Occipital lobe (tissue), 2 donors: ENCODE measurements around the gene RPLP2. TPM values are rescaled to one million over a fixed set of nuclear protein-coding genes. Genes with fewer than 3 reads are reported as not detected.

Experiments used
- DNase-seq: peaks from one replicate; lab custom pipeline; 2025; lab: John Stamatoyannopoulos, UW
- total RNA-seq: library from RNA; depleted of rRNA; stranded (reverse); fragments of >200 nt; gene quantifications from one replicate; pipeline ENCODE4 v1.2.3, GENCODE V29; 2014

Gene RPLP2
- total RNA-seq, 1 donor from 2014 or later: 227 TPM

DNA sequence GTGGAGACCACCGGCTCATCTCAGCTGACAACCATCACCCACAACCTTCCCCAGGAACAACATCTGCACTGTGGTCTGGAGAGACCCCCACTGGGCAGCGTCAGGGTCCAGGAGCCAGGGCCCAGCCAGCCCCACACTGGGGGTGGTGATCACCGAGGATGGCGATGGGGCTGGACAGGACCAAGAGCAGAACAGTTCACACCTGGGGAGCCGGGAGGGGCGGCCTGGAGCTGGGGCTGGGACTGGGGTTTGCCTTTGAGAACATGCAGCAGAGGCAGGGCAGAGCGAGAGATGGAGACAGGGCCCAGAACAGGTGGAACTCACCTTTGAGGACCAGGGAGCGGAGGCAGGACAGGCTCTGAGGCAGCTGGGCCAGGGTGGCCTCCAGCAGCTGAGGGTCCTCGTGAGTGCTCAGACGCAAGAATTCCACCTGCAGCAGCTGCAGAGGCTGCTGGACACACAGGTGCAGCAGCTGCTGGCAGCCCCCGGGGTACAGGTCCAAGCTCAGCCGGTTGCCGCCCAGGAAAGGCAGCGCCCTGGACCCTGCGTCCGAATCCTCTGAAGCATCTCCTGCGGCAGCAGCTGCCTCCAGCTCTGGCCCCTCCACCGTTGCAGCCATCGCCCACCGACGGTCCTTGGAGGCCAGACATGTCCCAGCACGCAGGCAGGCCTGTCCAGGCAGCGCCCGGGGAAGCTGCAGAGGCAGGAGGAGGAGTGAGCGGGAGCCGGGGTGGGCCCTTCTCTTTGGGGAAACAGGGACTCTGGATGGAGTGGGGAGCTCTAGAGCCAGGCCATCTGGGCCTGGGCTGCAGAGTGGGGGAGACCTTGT, 5.8 kb upstream of the RPLP2 start:
- no peak for DNase-seq

DNA sequence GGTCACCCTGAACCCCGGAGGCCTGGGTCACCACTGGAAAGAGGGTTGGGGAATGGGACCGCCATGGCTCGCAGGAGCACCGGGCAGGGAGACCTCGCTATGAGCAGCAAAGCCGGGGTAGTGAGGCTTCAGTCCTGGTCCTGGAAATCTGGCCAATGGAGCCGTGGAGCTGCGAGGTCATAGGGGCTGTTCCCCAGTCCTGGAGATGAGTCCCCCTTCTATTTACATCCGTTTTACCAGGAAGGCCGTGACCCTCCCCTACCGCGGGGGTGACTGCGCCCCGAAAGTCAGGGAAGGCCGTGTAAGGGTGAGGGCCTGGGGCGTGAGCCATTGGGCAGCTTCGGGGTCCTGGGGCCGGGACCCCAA, 5.2 kb upstream of the RPLP2 start:
- DNase-seq: no peak

DNA sequence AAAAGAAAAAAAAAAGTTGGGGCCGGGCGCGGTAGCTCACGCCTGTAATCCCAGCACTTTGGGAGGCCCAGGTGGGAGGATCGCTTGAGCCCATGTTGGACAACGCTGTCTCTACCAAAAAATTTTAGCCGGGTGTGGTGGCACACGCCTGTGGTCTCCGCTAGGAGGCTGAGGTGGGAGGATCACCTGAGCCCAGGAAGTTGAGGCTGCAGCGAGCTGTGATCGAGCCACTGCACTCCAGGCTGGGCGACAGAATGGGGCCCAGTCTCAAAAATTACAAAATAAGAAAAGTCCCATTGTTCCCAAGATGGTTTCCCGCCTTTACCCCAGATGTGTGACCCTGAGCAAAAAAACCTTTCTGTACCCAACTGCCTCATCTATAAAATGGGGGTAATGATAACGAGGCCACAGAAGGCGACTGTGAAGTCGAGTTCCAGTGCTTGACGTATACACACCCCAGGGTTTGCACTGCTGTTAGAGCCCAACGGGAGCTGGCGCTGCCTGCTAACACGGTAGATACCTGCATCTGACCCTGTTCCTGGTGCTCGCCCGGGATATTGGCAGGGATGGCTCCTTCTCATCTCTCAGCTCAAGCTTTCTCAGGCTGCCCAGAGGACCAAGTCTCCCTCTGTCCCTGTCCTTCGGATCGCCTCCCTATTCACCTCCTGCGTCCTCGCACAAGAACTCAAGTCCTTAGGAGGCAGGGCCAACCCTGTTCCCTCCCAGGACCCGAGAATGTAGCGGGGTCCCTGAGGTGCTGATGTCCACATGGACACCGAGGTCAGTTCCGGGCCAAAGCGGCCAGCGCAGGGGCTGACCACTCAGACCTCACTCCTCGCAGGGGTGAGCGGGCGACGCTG, 1.1 kb upstream of the RPLP2 start:
- DNase-seq: no peak

DNA sequence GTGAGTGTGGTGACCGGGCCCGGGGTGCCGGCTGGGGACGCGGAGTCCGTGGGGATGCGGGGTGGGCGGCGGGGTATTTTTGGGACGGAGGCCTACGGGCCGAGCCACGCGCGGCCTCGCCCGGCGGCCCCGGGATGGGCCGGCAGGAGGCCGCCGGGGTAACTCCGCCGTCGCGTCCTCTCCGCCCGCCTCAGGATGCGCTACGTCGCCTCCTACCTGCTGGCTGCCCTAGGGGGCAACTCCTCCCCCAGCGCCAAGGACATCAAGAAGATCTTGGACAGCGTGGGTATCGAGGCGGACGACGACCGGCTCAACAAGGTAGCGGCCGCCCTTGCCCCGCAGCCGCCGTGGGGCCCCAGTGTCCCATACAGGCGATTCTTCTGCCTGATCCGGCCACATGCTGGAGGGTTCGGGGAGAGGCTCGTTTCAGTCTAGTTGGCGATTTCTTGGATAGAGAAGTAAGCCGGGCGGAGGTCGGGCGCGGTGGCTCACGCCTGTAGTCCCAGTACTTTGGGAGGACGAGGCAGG, 337 bp downstream of the RPLP2 start:
- no peak for DNase-seq

DNA sequence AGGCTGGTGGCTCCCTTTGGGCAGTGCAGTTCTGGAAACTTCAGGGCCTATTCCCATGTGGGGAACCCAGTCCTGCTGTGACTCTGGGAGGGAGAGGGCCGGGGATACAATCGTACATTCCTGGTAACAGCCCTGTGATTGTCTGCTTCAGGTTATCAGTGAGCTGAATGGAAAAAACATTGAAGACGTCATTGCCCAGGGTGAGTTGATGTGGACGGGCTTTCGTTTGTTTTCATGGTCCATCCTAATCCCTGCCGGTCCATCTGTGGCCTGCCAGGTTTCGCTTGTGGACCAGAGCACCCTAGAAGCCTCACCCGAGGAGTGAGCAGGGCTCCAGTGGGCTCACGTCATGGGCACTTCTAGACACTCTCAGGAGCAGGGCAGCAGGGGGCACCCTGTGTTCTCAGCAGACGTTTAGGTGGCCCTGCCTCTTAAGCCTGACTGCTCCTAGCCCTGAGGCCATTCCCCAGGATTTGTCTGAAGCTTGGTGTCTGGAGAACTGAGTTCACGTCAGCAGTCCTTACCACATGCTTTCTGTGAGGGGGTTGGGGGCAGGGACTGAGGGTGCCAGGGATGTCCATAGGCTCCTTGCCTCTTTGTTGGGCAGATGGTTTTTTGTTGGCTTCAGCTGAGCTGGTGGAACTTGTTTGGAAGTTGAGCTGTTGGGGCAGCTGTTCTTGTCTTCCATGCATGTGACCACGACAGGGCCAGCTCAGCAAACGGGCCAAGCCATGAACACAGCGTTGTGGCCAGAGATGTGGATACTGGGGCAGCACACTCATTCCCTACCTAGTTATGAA, 1.9 kb downstream of the RPLP2 start:
- DNase-seq: no peak

DNA sequence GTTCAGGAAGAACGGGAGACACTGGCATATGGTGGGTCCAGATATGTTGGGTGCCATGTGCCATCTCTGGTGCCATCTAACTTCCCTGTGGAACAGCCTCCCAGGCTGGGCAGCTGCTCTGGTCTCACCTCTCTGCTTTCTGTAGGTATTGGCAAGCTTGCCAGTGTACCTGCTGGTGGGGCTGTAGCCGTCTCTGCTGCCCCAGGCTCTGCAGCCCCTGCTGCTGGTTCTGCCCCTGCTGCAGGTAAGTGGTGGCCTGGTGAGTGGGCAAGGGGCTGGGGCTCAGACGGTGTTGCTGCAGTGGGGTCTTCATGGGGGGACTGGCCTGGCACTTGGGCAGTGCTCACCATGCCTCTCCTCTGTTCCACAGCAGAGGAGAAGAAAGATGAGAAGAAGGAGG, 2.6 kb downstream of the RPLP2 start:
- no peak for DNase-seq

DNA sequence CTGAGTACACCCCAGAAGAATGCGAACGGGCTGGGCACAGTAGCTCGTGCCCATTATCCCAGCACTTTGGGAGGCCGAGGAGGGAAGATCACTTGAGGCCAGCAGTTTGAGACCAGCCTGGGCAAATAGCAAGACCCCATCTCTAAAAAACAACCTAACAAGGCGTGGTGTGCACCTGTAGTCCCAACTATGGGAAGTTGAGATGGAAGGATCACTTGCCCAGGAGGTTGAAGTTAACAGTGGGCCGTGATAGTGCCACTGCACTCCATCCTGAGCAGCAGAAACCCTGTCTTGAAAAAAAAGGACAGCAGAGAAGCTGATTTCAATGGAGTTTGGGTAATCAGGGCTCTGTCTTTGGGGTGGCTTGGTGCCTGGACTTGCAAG, 3.3 kb downstream of the RPLP2 start:
- DNase-seq: no peak

DNA sequence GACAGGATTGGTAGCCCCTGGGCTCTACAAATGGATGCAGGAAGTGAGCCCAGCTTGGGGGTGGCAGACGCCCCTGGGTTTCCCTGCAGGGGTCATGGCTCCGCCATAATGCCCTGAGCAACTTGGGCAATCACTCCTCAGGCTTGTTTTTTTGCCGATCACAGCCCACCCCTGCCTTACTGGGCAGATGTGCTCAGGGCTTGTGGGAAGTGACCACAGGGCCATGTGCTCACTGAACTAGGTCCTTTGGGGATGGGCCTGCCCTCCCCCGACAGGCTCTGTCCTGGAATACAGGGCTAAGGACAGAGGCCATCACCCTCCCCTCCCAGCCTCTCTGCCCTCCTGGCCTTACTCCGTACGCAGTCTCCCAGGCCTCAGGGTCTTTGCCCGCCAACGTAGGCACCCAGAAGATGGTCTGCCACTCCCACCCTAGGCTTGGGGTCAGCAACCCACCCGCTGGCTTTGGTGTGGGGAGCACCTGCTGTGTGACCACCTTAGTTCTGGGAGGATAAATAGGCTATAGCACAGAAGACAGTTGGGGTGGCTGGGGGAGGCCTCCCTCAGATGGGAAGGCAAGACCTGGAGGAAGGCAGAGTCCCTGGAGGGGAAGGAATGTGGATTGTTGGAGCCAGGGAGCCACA, 3.8 kb downstream of the RPLP2 start:
- no peak for DNase-seq

DNA sequence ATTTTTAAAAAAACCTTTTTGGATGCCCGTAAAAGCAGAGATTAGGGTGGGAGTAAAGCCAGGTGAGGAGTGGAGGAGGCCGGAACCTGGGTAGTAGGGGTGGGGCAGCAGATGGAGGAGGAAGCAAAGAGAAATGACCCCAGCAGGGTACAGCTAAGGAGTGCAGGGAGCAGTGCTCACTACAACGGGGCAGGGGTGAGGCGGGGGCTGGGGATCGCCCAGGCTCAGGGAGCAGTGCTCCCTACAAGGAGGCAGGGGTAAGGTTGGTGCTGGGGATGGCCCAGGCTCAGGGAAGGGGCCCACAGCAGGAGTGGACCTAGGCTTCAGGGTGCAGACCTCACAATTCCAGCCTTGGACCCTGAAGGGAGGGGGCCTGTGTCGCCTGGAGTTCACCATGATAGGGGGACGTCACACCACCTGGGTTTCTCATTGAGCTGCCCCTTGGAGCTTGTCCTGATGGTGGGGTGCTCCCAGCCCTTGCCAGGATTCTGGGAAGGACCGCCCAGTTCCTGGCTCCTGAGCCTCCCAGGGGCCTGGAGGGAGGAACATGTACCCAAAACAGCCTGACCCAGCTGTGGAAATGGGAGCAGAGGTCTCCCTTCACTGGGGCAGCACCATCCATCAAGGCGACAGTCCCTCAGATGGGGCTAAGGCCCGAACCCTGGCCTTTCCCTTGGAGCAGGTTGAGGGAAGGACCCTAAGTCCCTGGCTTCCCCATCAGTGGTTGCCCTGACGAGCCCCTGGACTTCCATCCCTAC, 6.1 kb downstream of the RPLP2 start:
- no peak for DNase-seq

DNA sequence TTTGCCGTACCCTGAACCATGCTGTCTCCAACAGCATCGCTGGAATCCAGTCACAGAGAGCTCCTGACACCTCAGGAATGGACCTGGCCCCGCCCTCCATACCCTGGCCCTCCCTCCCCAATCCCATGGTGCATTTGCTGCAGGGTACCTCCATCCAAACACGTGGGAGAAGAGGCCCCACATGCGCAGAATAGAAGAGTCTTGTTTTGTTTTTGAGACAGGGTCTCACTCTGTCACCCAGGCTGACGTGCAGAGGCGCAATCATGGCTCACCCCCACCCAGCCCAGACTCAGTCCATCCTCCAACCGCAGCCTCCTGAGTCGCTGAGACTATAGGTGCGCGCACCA, 6.6 kb downstream of the RPLP2 start:
- DNase-seq: no peak

DNA sequence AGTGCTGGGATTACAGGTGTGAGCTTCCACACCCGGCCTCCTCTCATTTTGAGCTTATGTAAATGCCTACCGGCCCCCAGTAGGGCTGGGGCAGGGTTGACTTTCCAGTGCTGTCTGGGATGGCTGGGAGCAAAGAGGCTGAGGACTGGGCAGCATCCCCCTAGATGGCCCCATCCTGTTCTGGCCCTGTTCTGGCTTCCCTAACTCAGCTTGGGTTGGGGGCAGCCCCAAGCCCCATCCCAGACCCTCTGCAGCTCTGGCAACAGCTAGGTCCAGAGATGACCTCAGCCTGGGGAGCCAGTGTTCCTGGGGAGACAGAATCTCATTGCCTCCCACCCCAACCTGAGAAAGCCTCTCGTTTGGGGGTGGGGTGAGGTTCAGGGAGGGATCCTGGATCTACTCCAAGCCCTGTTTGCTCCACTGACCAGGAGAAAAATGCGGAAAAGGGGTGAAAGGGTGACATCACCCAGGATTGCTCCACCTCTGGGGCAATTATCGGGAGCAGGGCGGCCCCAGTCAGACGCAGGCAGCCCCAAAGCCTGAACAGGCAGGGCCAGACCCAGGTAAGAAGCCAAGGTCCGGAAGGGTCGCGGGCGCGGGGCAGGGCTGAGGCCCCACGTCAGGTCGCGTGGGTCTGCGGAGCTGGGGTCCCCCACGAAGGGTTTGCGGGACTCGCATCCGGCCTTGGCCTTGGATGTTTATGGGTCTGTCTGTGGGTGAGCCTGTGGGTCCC, 8.8 kb downstream of the RPLP2 start, which contains the start of gene PNPLA2:
PNPLA2 (plus strand) TSS at position 519 of the 733 bp plus-strand sequence. CDS start 805 bp downstream, outside the sequence.
- DNase-seq: no peak

DNA sequence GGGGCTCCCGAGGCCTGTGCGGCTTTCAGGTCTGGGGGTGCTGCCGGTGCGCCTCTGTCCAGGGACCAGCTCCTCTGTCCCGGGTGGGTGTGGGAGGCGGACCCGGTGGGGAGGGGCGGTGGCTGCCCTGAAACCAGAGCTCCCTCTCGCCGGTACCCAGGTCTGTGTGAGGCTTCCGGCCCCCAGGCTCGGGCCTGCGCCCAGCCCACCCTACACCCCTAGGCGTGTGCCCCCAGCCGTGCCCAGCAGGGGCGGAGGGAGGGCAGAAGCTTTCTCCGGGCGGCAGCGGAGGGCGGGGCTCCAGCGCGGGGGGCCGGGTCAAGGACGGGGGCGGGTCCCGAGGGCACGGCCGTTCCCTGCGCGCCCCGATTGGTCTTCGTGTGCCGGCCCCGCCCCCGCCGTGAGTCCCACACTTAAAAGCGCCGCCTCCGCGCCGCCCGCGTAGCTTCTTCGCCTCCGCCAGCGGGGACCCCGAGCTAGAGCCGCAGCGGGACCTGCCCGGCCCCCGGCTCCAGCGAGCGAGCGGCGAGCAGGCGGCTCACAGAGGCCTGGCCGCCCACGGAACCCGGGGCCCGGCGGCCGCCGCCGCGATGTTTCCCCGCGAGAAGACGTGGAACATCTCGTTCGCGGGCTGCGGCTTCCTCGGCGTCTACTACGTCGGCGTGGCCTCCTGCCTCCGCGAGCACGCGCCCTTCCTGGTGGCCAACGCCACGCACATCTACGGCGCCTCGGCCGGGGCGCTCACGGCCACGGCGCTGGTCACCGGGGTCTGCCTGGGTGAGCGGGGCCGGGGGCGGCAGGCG, 9.6 kb downstream of the RPLP2 start:
- peak; percentile 80 for DNase-seq

DNA sequence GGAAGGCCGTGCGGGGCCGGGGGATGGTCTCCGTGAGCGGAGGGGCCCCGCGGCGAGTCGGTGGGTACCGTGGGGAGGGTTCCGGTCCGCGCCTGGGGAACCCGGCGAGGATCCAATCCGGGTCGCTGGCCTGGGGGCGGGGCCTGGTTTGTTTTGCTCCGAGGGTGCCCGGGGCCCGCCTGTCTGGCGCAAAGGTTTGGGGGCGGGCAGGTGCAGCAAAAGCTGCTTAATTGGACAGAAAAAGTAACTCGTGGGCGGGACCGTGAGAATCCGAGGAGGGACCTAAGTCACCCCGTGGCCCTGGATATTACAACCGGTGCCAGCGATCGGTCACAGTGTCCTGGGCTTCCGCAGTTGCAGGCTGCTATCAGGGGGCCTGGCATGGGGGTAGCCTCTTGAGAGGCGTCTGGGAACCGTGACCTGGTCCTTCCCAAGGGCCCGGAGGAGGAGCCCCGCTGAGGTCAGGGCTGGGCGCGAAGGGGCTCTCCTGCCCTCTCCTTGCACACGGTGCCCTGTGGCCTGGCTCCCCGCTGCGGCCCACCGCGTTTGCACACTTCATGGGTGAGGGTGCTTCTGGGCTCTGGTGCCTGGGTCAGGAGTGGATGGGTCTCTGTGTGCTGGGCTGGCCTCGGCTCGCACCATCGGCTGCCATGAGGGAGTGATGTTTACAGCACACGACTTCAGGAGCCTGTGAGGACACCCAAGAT, 10.3 kb downstream of the RPLP2 start:
- peak; percentile 58 for DNase-seq

DNA sequence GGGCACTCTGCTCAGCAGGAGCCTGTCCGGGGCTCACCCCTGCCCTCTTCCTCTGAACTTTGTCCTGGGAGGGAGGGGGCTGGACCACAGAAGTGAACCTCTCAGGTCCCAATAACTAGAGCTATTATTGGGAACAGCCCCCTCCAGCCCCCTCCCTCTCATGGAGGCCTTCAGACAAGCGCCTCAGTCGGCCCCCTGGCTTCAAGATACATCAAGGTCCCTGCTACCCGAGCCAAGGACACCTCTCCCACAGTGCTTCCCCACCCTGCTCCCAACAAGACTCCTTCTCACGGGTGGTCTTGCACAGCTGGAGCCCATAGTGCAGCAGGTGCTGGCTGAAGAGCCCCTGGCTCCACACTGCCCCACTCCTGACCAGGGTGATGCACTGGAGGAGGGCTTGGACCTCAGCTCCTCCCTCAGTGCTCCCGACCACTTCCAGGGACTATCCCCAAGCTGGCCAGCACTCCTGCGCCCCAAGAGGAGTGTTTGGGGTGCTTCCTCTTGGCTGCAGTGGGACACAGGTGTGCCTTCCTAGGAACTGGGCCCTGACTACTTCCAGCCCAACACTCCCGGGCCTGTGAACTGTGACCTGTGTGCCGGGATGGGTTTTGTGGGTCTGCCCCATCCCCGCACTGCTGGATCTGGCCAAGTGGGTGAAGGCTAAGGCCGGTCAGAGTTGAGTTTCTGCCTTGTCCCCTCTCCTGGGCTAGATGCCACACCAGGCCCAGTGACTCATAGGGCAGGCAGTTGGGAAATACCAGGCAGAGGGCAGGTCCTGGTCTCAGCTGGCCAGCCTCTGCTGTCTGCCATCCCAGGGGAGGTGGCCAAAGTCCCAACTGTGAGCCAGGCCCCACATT, 11.1 kb downstream of the RPLP2 start:
- DNase-seq: peak; percentile 59

DNA sequence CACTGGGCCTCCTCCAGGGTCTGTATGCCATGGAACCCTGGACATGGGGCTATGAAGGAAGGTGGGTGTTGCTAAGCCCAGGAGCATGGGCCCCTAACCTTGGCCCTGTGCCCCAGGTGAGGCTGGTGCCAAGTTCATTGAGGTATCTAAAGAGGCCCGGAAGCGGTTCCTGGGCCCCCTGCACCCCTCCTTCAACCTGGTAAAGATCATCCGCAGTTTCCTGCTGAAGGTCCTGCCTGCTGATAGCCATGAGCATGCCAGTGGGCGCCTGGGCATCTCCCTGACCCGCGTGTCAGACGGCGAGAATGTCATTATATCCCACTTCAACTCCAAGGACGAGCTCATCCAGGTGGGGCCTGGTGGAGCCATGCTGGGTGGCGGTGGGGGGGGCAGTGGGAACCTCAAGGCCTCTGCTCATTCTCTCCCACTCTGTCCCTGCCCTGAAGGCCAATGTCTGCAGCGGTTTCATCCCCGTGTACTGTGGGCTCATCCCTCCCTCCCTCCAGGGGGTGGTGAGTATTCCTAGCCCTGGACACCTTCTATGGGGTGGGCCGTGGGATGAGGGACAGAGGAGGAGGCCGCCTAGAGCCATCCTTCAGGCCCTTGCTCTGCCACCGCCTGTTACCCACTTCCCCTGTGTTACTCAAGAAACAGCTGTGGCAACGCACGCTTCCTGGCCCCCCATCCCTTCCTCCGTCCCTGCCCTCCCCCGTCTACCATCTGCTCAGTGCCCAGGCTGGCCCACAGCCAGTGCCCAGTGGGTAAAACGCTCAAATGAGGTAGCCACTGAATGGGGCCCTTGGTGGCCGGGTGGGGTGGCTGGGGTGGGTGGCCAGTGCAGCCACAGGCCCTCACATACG, 12.0 kb downstream of the RPLP2 start:
- DNase-seq: no peak
